DOHH2 (cell line): ENCODE results near the gene SEH1L.

ENCODE experiments used
- H3F3A ChIP-seq: fragments of 200-600 bp; sonication (generic), shearing (Covaris generic); 2 replicates; pipeline ENCODE4 v1.6.0; 2016; ENCODE audit warnings: antibody characterized with exemption, mild to moderate bottlenecking; ENCODE audit not compliant: control insufficient read depth, insufficient read depth
- H3K27ac ChIP-seq: fragments of 200-600 bp; sonication (generic); 2 replicates; pipeline ENCODE4 v1.5.1; 2014; ENCODE audit warnings: low read depth, mild to moderate bottlenecking, low read length, moderate library complexity
- H3K27me3 ChIP-seq: fragments of 200-600 bp; sonication (generic); 2 replicates; pipeline ENCODE4 v1.6.1; 2014; ENCODE audit warnings: mild to moderate bottlenecking, low read length, mixed read lengths; ENCODE audit not compliant: control insufficient read depth
- H3K36me3 ChIP-seq: fragments of 200-600 bp; sonication (generic); 2 replicates; pipeline ENCODE4 v1.6.1; 2014; ENCODE audit warnings: mild to moderate bottlenecking, low read length, moderate library complexity, mixed read lengths; ENCODE audit not compliant: control insufficient read depth
- H3K4me1 ChIP-seq: fragments of 200-600 bp; sonication (generic); 2 replicates; pipeline ENCODE4 v1.6.1; 2014; ENCODE audit warnings: mild to moderate bottlenecking, low read length, mixed read lengths; ENCODE audit not compliant: control insufficient read depth
- H3K4me2 ChIP-seq: fragments of 200-600 bp; sonication (generic); 2 replicates; pipeline ENCODE4 v1.6.0; 2014; ENCODE audit warnings: mild to moderate bottlenecking, low read length, moderate library complexity
- H3K4me3 ChIP-seq: fragments of 200-600 bp; sonication (generic); 2 replicates; pipeline ENCODE4 v1.5.1; 2014; ENCODE audit warnings: mild to moderate bottlenecking, low read length, mixed read lengths
- H3K79me2 ChIP-seq: fragments of 200-600 bp; sonication (generic); 2 replicates; pipeline ENCODE4 v1.6.1; 2014; ENCODE audit warnings: mild to moderate bottlenecking, low read length, mixed read lengths; ENCODE audit not compliant: control insufficient read depth
- H3K9me2 ChIP-seq: fragments of 200-600 bp; sonication (generic); replicated peaks from 2 replicates; pipeline ENCODE4 v1.6.1; 2014; ENCODE audit warnings: mild to moderate bottlenecking, low read length, mixed read lengths; ENCODE audit not compliant: control insufficient read depth
- H3K9me3 ChIP-seq: fragments of 200-600 bp; sonication (generic); 2 replicates; pipeline ENCODE4 v1.6.1; 2014; ENCODE audit warnings: antibody characterized with exemption, low read length, mixed read lengths; ENCODE audit not compliant: control insufficient read depth, insufficient read depth
- H4K20me1 ChIP-seq: fragments of 200-600 bp; sonication (generic); 2 replicates; pipeline ENCODE4 v1.6.0; 2014; ENCODE audit warnings: low read depth, mild to moderate bottlenecking, antibody characterized with exemption, low read length, moderate library complexity; ENCODE audit not compliant: control insufficient read depth, insufficient read depth
- EZH2phosphoT487 ChIP-seq: fragments of 200-600 bp; sonication (generic); IDR thresholded peaks from 2 replicates; pipeline ENCODE4 v1.6.1; 2017; ENCODE audit warnings: borderline replicate concordance, mild to moderate bottlenecking, antibody characterized with exemption, low read length, moderate library complexity, mixed read lengths
- TF ChIP-seq, protein P1 (sequence below): fragments of 200-600 bp; sonication (generic); IDR thresholded peaks from one replicate; pipeline ENCODE4 v1.5.1; 2014; ENCODE audit warnings: antibody characterized with exemption, mild to moderate bottlenecking, low read depth, low read length; ENCODE audit not compliant: poor library complexity, severe bottlenecking

The SEH1L gene

DNA sequence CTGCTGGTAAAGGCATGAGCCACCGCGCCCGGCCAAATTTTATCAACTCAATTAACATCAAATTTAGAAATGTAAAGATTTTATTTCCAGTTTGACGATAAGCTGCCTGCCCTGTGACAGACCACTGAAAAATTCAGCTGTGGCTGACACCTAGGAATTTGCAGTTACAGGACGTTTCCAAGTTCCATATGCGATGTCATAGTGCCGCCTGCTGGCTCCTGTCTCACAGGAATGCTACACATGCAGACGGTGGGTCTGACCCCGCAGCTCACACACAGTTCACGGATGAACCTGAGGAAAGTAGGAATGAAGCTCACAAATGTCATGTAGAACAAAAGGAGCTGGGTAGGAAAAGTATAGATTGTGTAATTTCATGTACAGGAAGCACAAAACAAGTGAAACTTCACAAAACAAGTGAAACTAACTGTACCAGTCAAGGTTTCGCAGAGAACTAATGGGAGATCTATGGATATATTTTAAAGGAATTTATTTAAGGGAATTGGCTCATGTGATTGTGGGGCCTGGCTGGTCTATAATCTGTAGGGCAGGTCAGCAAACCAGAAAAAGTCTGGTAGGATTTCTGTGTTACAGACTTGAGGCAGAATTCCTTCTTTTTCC lies 13.2 kb upstream of the SEH1L start:
- Histone ChIP-seq H3K36me3 (no peaks in the 10 kb centered on the region), H3K27me3 (peaks cover 27% of the 10 kb centered on the region), H3F3A (no peaks in the 10 kb centered on the region), H3K9me3 (no peaks in the 10 kb centered on the region), H3K4me2 (no peak overlapping the region), H4K20me1 (no peaks in the 10 kb centered on the region), H3K9me2 (no peaks in the 10 kb centered on the region), H3K27ac (no peak overlapping the region), H3K4me1 (no peaks in the 10 kb centered on the region), H3K4me3 (no peak overlapping the region), H3K79me2 (no peaks in the 10 kb centered on the region)
- TF ChIP-seq EZH2phosphoT487, result no peak
- TF ChIP-seq, protein P1, sequence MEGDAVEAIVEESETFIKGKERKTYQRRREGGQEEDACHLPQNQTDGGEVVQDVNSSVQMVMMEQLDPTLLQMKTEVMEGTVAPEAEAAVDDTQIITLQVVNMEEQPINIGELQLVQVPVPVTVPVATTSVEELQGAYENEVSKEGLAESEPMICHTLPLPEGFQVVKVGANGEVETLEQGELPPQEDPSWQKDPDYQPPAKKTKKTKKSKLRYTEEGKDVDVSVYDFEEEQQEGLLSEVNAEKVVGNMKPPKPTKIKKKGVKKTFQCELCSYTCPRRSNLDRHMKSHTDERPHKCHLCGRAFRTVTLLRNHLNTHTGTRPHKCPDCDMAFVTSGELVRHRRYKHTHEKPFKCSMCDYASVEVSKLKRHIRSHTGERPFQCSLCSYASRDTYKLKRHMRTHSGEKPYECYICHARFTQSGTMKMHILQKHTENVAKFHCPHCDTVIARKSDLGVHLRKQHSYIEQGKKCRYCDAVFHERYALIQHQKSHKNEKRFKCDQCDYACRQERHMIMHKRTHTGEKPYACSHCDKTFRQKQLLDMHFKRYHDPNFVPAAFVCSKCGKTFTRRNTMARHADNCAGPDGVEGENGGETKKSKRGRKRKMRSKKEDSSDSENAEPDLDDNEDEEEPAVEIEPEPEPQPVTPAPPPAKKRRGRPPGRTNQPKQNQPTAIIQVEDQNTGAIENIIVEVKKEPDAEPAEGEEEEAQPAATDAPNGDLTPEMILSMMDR, result peak; percentile 81

DNA sequence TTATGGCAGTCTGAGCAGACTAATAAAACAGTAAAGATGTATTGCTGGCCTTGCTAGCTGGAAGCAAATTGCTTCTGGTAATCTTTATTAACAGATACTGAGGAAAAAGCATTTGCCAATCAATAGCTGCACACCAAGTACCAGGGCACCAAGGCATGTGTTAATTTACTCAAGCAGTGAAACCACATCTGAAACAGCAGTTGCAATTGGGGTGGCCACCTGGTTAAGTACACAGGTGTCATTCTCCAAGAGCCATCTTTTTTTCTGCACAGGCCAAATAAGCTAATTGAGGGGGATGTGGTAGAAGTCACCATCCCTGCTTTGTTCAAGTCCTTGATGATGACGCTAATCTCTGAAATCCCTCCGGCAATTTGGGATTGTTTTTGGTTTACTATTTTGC lies 8.6 kb upstream of the SEH1L start:
- Histone ChIP-seq H4K20me1 (no peaks in the 10 kb centered on the region), H3K9me3 (no peaks in the 10 kb centered on the region), H3K79me2 (no peaks in the 10 kb centered on the region), H3F3A (no peaks in the 10 kb centered on the region), H3K27ac (no peak overlapping the region), H3K27me3 (peaks cover 8% of the 10 kb centered on the region; the same call in 1 of the 2 replicates), H3K9me2 (no peaks in the 10 kb centered on the region), H3K4me3 (no peak overlapping the region), H3K4me1 (no peaks in the 10 kb centered on the region), H3K4me2 (no peak overlapping the region), H3K36me3 (no peaks in the 10 kb centered on the region)
- TF ChIP-seq, protein P1, result no peak
- no peak for TF ChIP-seq EZH2phosphoT487

DNA sequence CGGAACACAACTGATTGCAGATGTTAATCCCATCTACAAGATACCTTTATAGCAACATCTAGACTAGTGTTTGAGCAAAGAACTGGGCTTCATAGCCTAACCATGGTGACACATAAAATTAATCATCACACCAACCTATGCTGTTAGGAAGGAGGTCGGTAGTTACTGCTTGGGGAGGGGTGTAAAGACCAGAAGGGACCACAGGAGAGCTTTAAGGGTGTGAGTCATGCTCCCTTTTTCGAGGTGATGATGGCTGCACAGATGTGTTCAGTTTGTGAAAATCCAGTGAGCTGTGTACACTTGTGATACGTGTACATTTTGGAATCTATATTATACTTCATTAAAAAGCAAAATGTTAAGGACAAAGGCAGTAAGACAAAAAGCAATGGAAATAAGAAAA lies 4.6 kb upstream of the SEH1L start:
- H4K20me1 ChIP-seq, result no peaks in the 10 kb centered on the region
- TF ChIP-seq, protein P1, result no peak
- TF ChIP-seq EZH2phosphoT487, result no peak
- H3F3A ChIP-seq, result peaks cover 2% of the 10 kb centered on the region; the same call in 1 of the 2 replicates
- peaks cover 8% of the 10 kb centered on the region for H3K4me1 ChIP-seq
- no peak overlapping the region for H3K4me2 ChIP-seq
- H3K27me3 ChIP-seq, result no peaks in the 10 kb centered on the region
- H3K27ac ChIP-seq, result no peak overlapping the region
- H3K4me3 ChIP-seq, result no peak overlapping the region
- H3K9me3 ChIP-seq, result no peaks in the 10 kb centered on the region
- no peaks in the 10 kb centered on the region for H3K9me2 ChIP-seq
- peaks cover 16% of the 10 kb centered on the region for H3K79me2 ChIP-seq
- peaks cover 2% of the 10 kb centered on the region; the same call in 1 of the 2 replicates for H3K36me3 ChIP-seq
